Stimulated activated CD4-positive, alpha-beta T cell treated with anti-CD3 and anti-CD28 coated beads, Interleukin-1b, Interleukin-23, amount 100 ng/mL, for 24 hours (primary cell): Measurements from ENCODE around the gene TSC22D1.
A peak's percentile ranks its signal among the peaks of the same experiment; 100 is the strongest.
"Not testable (repeated sequence)": the region's sequence is repeated elsewhere in the genome, so short reads cannot be mapped to it uniquely, and the experiment has no call there.

ENCODE experiments used
- DNase-seq, 4 experiments: peaks; one replicate each; pipeline ENCODE4 v3.0.0-alpha.2; 2020; ENCODE audit warnings: low read depth in 4 of 4, low spot score in 1 of 4

Gene TSC22D1

DNA sequence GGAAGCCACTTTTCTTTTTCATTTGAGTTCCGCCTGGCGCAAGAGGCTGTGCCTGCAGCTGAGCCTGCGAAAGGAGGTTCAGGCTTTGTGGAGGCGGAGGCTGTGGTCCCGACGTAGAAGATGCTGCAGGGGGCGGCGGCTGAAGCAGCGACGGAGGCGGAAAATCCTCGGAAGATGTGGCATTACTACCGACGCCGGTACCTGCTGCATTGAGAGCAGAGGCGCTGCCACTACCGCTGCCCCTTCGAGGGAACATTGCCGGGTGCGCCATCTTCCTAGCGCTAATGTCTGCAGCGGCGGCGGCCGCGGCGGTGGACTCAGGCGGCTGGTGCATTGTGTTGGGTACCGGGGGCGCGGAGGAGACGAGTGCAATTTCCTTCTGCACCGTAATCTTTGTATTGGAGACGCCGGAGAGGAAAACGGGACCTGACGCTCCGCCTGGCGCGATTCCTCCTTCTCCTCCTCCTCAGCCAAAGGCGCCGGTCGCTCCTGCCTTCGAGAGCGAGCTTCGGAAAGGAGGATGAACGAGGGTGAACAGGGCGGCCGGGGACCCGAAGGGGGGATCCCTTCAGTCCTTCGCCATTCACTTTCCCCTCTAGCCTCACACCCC is at the start of gene TSC22D1:
TSS of gene TSC22D1 (minus strand) at position 590 of the 610 bp plus-strand sequence. CDS start at position 334, 256 bp downstream.
- peak; percentile 15 to 42 (median 29) for DNase-seq

DNA sequence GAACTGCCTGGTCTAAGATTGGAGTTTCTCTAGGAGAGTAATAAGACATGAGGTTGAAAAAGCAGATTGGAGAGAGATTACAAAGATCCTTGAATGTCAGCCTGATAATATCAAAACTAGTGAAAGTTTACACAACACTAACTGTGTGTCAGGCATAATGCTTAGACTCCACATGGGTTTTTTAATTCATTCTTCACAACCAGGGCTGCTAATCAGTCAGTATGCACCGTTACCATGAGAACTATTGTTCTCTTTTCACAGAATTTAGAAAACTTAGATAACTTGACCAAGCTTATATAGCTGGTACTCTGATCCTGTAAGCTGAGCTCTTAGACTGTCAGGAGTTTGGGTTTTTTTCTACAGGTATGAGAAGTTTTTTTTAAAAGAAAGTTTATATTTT is 46.6 kb upstream of the TSC22D1 start:
- no peak for DNase-seq

DNA sequence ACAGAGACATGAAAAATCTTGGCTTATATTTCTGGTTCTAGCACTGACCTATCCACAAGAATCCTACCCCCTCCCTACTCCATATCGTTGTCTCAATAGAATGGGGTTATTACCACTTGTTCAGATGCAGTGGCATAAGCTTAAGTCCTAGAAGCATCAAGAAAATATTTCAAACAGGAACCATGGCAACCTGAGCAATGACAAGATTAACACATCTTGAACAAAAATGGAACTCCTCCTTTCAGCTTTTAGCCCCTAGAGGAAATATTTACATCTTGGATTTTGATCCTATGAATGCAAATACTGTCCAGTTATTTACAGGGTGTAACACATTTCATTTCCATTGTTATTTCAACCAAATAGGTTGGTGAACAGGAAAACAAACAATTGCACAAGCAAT is 46.1 kb upstream of the TSC22D1 start:
- no peak for DNase-seq

DNA sequence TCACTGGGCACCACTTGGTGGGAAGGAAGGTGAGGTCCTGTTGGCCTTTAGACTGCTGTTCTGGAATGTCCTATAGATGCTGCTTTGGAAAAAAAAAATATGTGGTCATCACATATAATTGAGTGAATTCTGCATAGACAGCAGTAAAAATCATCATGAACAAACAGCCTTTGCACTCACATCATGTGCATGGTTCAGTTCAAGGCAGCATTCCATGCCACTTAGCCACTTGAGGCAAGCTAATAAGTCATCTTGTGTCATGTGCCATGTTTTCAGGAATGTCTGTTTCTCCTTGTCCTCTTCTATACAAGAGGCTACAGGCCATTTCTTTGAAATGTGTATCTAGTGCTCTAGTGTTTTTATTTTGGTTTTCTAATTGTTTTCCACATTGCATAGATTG is 43.9 kb upstream of the TSC22D1 start:
- DNase-seq, result no peak

DNA sequence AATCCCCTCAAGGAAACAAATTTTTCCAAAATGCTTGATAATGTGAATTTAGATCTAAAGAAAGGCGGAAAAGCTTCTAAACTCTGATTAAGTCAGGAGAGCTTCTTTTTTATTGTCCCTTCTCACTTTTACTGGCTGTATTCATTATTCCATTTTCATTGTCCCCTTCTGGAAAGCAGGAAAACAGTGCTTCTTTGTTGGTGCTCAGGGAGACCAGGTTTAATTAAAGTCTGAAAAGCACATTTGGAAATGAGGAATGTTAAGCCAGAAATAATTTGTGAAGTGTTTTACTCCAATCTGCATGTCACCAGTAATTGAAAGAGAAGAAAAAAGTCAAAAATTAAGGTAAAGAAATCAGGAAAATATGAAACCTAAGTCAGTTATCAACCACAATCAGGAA is 43.5 kb upstream of the TSC22D1 start:
- no peak for DNase-seq

DNA sequence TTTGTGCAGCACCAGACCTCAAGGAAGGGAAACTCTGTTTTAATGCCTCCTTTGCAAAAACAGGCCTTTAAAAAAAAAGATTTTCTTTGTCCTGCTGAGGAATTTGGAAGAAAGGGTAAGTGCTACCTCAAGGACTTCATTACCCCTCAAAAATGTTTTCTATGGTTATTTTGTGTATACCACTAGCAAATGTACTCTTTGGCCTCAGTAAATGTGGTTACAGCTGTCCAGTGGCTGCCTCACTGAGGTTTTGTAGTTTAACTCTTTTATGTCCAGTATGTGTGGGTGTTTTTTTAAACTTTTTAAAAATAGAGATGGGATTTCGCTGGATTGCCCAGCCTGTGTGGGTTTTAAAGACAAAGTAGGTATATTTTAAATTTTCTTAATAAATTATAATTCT is 42.2 kb upstream of the TSC22D1 start:
- DNase-seq, result no peak

DNA sequence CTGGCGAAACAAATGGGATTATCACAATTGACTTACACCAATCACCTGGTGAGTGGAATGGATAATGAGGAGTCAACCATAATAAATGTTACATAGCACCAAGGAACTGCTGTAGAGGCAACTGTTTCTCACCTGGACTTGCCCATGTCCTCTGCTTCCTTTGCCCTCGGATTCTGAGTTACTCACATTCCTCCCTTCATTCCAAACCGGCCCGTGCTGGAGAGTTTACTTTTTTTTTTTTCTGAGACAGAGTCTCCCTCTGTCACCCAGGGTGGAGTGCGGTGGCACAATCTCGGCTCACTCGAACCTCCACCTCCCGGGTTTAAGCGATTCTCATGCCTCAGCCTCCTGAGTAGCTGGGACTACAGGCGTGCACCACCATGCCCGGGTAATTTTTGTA is 41.5 kb upstream of the TSC22D1 start:
- no peak for DNase-seq

DNA sequence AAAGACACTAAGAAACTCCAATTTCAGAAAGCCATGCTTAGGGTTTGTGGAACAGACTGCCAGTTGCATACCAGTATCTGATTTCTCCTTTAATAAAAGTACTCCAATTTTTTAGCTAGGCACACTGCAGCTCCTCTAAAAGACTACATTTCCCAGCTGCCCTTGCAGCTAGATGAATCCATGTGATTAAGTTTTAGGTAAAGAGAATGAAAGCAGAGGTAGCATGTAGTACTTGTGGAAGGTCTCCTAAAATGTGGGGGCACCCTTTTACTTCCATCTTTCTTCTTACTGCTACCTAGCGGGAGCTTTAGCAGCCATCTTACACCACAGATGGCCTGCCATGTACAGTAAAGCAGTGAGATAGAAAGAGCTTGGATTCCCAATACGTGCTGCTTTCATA is 33.0 kb upstream of the TSC22D1 start:
- no peak for DNase-seq

DNA sequence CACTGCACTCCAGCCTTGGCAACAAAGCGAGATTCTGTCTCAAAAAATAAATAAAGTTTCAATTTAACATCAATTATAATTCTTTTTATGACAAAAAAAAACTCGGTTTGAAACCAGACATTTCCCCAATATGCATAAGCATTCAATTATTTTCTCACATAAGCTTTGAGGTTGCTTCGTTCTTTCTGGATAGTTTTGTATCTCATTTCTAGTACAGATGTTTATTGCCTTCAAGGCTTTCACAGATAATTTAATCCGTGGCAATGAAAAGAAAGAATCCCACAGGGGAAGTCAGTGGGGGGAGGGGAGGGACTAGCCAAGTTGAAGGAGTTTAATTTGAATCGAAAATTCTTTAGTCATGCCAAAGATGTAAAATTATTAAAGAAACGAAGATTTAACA is 29.6 kb upstream of the TSC22D1 start:
- no peak for DNase-seq

DNA sequence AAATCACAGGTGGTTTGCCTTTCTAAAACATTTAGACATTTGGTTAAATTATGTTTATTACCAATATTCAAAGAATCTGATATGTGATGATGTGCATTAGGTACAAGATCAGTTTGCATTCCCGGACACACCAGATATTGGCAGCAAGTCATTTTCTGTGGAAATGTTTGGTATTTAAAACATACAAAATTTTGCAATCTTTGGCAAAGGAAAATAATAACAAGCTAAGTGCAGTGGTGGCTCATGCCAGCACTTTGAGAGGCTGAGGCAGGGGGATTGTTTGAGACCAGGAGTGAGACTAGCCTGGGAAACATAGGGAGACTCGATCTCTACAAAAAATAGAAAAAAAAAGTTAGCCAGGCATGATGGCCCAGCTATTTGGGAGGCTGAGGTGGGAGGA is 29.1 kb upstream of the TSC22D1 start:
- DNase-seq, result no peak

DNA sequence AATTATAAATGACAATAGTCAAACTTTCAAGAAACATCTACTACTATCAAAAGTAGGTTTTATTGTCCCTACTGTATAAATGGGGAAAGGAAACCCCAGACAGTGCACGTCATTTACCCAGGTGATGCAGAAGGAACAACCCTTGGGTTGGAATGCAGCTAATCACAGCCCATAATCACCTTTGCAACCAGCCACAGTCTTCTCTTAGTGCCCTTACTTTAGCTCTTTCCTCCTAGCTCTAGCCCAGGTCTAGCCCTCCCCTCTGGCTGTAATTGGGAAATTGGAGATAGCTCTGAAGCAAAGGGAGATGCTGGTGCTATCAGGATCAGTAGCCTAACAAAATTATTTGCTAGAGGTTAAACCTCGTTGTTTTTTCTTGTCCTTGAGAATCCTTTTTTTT is 25.5 kb upstream of the TSC22D1 start:
- no peak for DNase-seq

DNA sequence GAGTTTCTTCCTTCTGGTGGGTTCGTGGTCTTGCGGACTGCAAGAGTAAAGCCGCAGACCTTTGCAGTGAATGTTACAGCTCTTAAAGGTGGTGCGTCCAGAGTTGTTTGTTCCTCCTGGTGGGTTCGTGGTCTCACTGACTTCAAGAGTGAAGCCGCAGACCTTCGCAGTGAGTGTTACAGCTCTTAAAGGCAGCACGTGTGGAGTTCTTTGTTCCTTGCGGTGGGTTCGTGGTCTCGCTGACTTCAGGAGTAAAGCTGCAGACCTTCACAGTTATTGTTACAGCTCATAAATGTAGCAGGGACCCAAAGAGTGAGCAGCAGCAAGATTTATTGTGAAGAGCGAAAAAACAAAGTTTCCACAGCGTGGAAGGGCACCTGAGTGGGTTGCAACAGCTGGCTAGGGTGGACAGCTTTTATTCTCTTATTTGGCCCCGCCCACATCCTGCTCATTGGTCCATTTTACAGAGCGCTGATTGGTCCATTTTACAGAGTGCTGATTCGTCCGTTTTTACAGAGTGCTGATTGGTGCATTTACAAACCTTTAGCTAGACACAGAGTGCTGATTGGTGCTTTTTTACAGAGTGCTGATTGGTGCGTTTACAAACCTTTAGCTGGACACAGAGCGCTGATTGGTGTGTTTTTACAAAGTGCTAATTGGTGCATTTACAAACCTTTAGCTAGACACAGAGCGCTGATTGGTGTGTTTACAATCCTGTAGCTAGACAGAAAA is 17.9 kb upstream of the TSC22D1 start:
- DNase-seq, result not testable (repeated sequence)

DNA sequence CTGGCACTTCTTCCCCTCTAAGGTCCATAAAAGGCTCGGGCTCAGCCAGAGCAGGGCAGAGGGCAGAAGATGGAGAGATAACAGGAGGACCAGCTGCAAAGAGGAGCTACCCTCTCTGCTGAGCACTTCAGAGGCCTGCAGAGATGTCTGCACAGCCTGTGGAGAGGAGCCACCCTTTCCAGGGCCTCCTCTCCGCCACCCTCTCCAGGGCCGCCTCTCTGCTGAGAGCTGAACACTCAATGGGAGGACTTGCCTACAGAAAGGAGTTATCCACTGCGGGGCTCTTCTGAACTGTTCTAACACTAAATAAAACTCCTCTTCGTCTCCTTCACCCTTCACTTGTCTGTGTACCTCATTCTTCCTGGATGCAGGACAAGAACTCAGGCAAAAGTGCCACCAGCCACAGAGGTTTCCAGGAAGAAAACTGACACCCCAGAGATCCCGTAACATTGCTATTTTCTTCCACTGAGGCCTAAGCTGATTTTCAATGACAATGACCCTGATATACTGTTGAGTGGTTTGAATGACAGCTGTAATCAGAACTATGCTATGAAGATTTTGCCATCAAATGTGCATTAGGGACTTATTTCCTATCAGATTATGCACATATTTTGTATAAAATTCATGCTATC is 16.2 kb upstream of the TSC22D1 start:
- DNase-seq, result no peak

DNA sequence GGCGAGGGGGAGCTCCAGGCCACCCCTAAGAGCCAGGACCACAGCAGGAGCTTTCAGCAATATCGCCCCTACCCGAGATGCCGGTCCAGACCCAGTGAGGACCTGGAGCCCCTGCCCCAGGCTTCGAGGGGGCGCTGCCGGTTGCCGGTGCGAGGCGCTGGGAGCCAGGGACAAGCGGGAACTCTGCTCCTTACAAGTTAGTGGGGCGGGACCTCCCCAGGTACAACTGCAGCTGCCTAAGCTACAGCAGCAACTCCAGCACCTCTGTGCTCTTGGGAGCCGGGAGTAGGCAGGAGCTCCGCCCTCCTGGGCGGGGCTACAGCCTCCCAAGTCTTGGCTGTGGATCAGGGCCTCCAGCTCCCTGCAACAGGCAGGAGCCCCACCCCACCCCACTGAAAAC is 15.2 kb upstream of the TSC22D1 start:
- DNase-seq, result no peak

DNA sequence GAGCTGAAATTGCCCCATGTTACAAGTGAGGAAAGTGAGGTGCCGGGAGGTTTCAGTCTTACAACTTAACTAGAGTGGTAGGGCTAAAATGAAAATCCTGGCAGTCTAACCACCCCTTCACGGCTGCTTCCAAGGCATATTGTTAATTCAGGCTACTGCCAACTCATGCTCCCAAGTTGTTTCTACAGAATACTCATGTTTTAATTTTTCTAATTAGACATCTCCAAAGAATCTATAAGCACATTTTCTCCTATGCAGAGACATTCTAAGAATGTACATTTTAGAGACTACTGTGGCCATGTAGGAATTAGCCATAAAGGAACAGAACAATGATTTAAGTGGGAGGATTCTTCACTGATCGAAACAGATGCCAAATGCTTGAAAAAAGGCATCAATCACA is 7.0 kb upstream of the TSC22D1 start:
- DNase-seq, result no peak

DNA sequence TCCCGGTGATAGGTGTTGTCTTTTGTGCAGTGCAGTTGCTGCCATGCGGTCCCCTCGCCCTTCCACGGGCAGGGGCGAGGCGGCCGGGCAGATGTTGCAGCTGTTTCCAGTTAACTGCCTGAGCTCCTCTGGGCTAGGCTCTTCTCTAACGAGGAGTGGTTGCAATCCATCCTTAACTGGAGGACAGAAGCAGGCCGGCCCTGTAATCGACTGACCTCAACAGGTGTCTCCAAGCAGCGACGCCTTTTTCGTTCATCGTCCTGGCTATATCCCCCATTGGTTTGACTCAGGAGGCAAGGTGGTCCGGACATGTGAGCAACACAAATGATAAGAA is 1.9 kb upstream of the TSC22D1 start:
- DNase-seq, result no peak

DNA sequence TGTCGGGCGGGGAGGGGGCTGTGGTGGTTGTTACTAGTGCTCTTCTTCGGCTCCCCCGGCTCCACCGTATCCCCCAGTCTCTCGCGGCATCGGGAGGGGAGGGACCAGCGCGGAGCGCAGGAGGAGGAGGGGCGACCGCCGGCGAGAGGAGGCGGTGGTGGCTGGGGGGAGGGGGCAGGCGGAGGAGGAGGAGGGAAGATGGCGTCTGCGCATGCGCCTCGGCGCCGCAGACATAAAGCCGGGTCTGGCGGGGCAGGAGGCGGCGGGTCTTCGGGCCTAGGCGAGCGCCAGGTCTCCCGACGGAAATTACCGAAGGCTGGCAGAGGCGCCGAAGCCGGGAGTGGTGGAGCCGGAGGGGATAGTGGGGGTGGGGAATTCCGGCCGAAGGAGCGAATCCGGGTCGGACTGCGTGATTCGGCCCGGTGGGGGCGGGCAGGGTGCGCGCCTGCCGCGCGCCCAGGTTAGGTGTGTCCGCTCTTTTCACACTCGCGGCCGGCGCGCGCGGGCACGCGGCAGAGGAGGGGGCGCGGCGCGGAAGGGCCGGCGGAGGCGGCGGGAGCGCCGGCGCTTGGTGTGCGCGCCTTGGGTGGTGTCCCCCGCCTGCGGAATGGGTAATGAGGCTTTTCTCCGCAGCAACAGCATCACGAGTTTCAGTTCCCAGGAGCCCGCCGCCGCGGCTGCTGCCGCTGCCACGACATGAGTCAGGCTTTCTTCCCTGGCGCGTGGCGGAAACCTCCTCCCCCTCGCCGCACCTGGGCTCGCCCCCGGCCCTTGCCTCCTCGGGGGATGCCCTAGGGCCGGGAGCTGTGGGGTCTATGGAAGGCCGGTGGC is 1.3 kb upstream of the TSC22D1 start:
- peak; percentile 82 to 97 (median 94) for DNase-seq

DNA sequence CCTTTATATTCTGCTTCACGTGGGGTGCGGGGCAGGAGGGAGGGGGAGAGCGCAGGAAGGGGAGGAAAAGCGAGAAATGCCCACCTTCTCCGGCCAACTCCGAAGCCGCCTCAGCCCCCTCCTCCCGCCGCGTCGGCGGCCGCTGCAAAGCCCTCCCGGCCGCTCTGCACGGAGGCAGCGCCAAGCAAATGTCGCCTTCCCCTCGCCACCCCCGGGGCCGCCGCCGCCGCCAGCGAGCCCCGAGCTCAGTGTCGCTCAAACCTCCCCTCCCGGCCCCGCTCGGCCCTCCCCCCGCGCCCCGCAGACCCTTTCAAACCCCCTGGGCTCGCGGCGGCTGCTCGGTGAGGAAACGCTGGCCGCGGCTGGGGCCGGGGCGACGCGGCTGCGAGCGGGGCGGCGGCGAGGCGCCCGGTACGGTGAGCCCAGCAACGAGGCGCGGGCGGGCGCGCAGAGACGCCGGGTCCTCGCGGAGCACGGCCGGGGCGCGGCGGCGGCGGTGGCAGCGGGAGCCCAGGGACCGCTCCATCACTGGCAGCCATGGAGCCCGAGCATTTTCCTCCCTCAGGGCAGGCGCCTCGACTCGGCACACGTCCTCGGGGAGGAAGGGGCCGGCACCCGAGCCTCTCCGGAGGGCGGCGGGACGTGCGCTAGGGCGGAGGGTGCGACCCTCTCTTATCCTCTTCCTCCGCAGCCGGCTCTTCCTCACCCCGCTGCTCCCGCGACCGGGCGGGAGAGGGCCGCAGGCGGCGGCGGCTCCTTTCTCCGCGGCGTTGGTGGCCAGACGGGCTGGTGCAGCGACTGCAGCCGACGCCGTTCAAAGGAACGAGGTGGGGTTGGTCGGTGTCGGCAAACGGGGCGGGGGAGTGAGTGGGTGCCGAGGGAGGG is 463 bp upstream of the TSC22D1 start:
- peak in 2 of 4 experiments; percentile 11 to 26 for DNase-seq

DNA sequence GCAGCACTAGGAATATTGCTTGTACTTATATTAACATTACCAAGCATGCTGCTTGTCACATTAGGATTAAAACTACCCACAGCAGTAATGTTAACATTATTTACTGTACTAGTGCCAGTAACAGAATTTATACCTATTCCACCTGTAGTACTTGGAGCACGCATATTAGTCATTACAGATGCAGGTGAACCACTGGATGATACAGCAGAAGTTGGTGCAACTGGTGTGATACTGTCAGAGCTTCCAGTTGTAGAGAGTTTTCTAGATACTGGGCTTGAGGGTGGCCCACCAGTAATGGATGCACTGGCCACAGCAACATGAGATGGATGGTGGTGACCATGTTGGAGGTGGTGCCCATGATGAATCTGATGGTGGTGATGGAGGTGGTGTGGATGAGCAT is 1.1 kb downstream of the TSC22D1 start:
- no peak for DNase-seq

DNA sequence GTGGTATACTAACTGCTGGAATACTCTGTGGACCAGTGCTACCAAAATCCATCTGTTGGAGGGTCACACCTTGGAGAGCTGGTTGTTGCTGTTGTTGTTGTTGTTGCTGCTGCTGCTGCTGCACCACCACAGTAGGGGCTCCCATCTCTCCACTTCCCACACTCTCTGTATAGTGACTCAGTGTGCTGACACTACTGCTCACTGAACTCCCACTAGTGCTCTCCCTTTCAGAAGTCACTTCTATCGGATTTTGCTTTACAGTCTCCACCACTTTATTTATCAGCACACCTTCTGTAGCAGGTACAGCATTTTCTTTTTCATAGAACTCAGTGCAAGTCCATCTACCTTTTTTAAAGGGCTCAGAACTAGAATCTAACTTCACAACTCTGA is 1.7 kb downstream of the TSC22D1 start:
- DNase-seq, result no peak
